Putamen (tissue), 1 donor: ENCODE data around the gene SPRR2F.

ENCODE experiments used
- DNase-seq: peaks from one replicate; pipeline ENCODE4 v3.0.0-alpha.2; 2016; ENCODE audit warnings: low spot score

The SPRR2F gene

DNA sequence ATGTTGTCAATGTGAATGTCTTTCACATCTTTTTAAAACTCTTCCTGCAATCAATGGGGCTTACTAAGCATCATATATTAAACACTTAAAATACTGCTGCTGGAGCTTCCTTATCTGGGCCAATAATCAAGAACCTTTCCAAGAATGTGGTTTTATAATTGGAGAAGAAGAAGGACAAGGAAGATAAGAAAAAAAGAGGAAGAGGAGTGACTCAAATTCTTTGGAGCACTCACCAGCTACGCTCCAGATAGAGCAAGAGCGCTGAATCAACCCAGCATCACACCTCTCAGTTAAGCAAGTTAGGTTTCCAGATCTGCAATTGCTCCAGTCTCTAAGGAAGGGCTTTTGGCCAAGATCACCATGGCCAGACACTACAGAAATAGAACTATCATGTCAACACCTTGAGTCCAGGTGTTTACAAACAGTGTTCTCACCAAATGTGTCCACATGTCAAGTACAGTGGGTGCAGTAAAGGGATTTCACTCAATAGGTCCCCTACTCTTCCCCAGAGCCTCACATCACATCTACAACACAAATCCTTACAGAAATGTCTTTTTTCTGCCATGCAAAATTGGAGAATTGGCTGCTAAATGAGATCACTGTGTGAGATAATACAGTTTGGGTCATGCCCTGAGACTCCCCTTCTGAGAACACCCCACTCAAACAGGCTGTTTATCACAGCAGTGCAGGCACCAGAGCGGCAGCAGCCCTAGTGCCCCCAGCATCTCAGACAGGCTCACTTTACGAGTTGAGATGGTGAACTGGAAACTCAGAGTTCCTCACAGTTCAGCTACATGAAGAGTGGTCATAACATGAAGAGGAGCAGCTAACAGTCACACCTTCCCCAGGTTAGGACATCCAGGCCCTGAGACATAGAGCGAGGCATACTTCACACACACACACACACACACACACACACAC is 40.2 kb downstream of the SPRR2F start:
- no peak for DNase-seq

GRCh38 chr1:153071511-153071910 is 41.8 kb downstream of the SPRR2F start, which contains the start of gene SPRR2B:
SPRR2B (minus strand) TSS chr1:153071611; CDS start chr1:153070839, 772 bp downstream.
- DNase-seq: no peak

DNA sequence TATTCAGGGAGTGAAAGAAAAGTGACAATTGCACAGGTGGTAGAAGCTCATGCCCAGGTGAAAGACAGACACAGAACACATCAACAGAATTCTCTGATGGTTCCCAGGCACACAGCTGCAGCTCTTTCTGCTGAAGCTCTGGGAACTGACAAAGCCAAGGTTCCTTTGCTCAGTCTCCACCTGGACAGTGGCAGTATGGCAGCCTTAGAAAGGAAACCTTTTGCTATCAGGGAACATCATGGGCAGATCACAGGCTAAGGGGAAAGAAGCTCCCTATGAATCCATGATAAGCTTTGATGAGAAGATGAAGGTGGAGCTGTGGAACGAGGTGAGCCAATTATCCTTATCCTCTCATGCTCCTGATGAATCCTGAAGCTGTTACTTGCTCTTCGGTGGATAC is 43.1 kb downstream of the SPRR2F start:
- no peak for DNase-seq
